GM21619 (cell line): ENCODE data around the gene DIPK1A.

Experiments used
- ATAC-seq: cut with Tn5 transposase; IDR thresholded peaks from one replicate; pipeline ENCODE4 v1.9.1; 2021; ENCODE audit not compliant: unreplicated experiment

The DIPK1A gene

GRCh38 chr1:92961131-92961895, at the start of gene DIPK1A:
Gene DIPK1A, minus strand, starts transcription at chr1:92961462. Its CDS starts 33 bp downstream, at chr1:92961429.
- ATAC-seq = peak; percentile 37

GRCh38 chr1:93007941-93008577, 46.8 kb upstream of the DIPK1A start:
- no peak for ATAC-seq

- no peak for ATAC-seq
Measured at GRCh38 chr1:93005252-93005598, 44.0 kb upstream of the DIPK1A start.

- ATAC-seq = no peak
Measured at GRCh38 chr1:93004566-93005251, 43.4 kb upstream of the DIPK1A start.

GRCh38 chr1:93003981-93004380, 42.7 kb upstream of the DIPK1A start:
- no peak for ATAC-seq

GRCh38 chr1:93002781-93003180, 41.5 kb upstream of the DIPK1A start:
- no peak for ATAC-seq

GRCh38 chr1:93001893-93002292, 40.6 kb upstream of the DIPK1A start:
- ATAC-seq = no peak

- ATAC-seq = no peak
Measured at GRCh38 chr1:93000751-93001175, 39.5 kb upstream of the DIPK1A start.

- no peak for ATAC-seq
Measured at GRCh38 chr1:93000291-93000690, 39.0 kb upstream of the DIPK1A start.

- no peak for ATAC-seq
Measured at GRCh38 chr1:92998821-92999220, 37.6 kb upstream of the DIPK1A start.

GRCh38 chr1:92995441-92996430, 34.5 kb upstream of the DIPK1A start:
- no peak for ATAC-seq

GRCh38 chr1:92994105-92994712, 32.9 kb upstream of the DIPK1A start:
- ATAC-seq = peak; percentile 86

GRCh38 chr1:92993581-92993980, 32.3 kb upstream of the DIPK1A start:
- peak; percentile 15 for ATAC-seq

- ATAC-seq = no peak
Measured at GRCh38 chr1:92992877-92993276, 31.6 kb upstream of the DIPK1A start.

- no peak for ATAC-seq
Measured at GRCh38 chr1:92992054-92992453, 30.8 kb upstream of the DIPK1A start.

- no peak for ATAC-seq
Measured at GRCh38 chr1:92990828-92991227, 29.6 kb upstream of the DIPK1A start.

GRCh38 chr1:92989936-92990583, 28.8 kb upstream of the DIPK1A start:
- ATAC-seq = no peak

- no peak for ATAC-seq
Measured at GRCh38 chr1:92989253-92989652, 28.0 kb upstream of the DIPK1A start.

- ATAC-seq = no peak
Measured at GRCh38 chr1:92987462-92987861, 26.2 kb upstream of the DIPK1A start.

- no peak for ATAC-seq
Measured at GRCh38 chr1:92985101-92985500, 23.8 kb upstream of the DIPK1A start.
